ENCODE measurements around the gene RNASE4.

- no peak for TF ChIP-seq CTCF (IDR thresholded peaks at IDR 0.05; ENCODE audit: low read length)
- no peak for TF ChIP-seq EZH2 (optimal IDR thresholded peaks at IDR 0.05; ENCODE audit: low read depth, low read length)
- no peak for TF ChIP-seq EZH2phosphoT487 (IDR thresholded peaks at IDR 0.05; ENCODE audit: low read length)
Observed at GRCh38 chr14:20645481-20645880, 38.9 kb upstream of the RNASE4 start.
